Dermis blood vessel endothelial cell (primary cell): ENCODE results near the gene ELAVL2. TPM values are rescaled to one million over a fixed set of nuclear protein-coding genes. Genes with fewer than 3 reads are reported as not detected.

Experiments used
- DNase-seq: peaks from one replicate; pipeline ENCODE4 v3.0.0; 2010
- total RNA-seq: library from RNA; depleted of rRNA; stranded (reverse); fragments of >200 nt; gene quantifications from 2 replicates; pipeline ENCODE4 v1.2.3, GENCODE V29; 2014

The ELAVL2 gene
- total RNA-seq, 1 donor from 2014 or later, result 0.68 TPM

GRCh38 chr9:23821375-23822181, 4.5 kb downstream of the ELAVL2 start:
- peak; percentile 13 for DNase-seq

GRCh38 chr9:23820451-23821374, 5.3 kb downstream of the ELAVL2 start:
- no peak for DNase-seq

GRCh38 chr9:23819403-23819802, 6.6 kb downstream of the ELAVL2 start:
- no peak for DNase-seq

GRCh38 chr9:23814243-23814642, 11.8 kb downstream of the ELAVL2 start:
- no peak for DNase-seq

- no peak for DNase-seq
These were observed 13.4 kb downstream of the ELAVL2 start for GRCh38 chr9:23812673-23813072.

- DNase-seq, result no peak
These were observed 14.4 kb downstream of the ELAVL2 start for GRCh38 chr9:23811633-23812032.

GRCh38 chr9:23803216-23803615, 22.8 kb downstream of the ELAVL2 start:
- no peak for DNase-seq

- no peak for DNase-seq
These were observed 24.5 kb downstream of the ELAVL2 start for GRCh38 chr9:23801523-23801922.

- DNase-seq, result no peak
These were observed 26.5 kb downstream of the ELAVL2 start for GRCh38 chr9:23799521-23799920.

GRCh38 chr9:23798325-23798724, 27.7 kb downstream of the ELAVL2 start:
- no peak for DNase-seq

GRCh38 chr9:23796209-23796608, 29.8 kb downstream of the ELAVL2 start:
- DNase-seq, result no peak

- DNase-seq, result no peak
These were observed 35.4 kb downstream of the ELAVL2 start for GRCh38 chr9:23790351-23791260.

- DNase-seq, result no peak
These were observed 36.3 kb downstream of the ELAVL2 start for GRCh38 chr9:23789529-23790254.

GRCh38 chr9:23784962-23785361, 41.1 kb downstream of the ELAVL2 start:
- DNase-seq, result no peak

GRCh38 chr9:23783509-23783908, 42.5 kb downstream of the ELAVL2 start:
- DNase-seq, result no peak

GRCh38 chr9:23779220-23779619, 46.8 kb downstream of the ELAVL2 start:
- no peak for DNase-seq

GRCh38 chr9:23777328-23777727, 48.7 kb downstream of the ELAVL2 start:
- no peak for DNase-seq

- no peak for DNase-seq
These were observed 50.5 kb downstream of the ELAVL2 start for GRCh38 chr9:23775549-23775948.

GRCh38 chr9:23774266-23774665, 51.8 kb downstream of the ELAVL2 start:
- no peak for DNase-seq

- no peak for DNase-seq
These were observed 53.7 kb downstream of the ELAVL2 start for GRCh38 chr9:23772385-23772783.

GRCh38 chr9:23771746-23772384, 54.2 kb downstream of the ELAVL2 start:
- no peak for DNase-seq
